HG03159 (cell line): ENCODE measurements around the gene ANAPC16.
A peak's percentile ranks its signal among the peaks of the same experiment; 100 is the strongest.
"Not testable (repeated sequence)": the region's sequence is repeated elsewhere in the genome, so short reads cannot be mapped to it uniquely, and the experiment has no call there.

Source experiments
- ATAC-seq: cut with Tn5 transposase; IDR thresholded peaks from one replicate; pipeline ENCODE4 v1.9.1; 2021; ENCODE audit warnings: mild to moderate bottlenecking, moderate library complexity; ENCODE audit not compliant: unreplicated experiment

ANAPC16 gene

GRCh38 chr10:72211381-72211780 is 4.4 kb upstream of the ANAPC16 start:
- ATAC-seq, result not testable (repeated sequence)

GRCh38 chr10:72211832-72212231 is 4.0 kb upstream of the ANAPC16 start:
- not testable (repeated sequence) for ATAC-seq

DNA sequence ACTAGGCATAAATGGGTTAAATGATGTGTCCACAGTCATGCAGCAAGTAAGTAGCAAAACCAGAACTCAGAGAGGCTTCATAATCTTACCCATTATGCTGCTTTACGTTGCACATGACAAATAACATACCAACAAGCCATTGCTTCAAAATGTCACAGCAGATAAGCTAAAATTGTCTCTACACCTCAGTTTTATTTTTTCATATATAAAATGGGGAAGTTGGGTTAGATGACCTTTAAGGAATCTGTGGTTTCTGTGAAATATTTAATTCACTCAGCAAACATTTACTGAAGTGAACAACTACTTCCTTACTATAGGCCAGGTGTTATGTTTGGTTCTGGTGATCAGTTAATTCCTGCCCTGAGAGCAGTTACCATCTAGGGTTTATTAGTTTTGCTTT is 2.5 kb downstream of the ANAPC16 start:
- peak; percentile 40 for ATAC-seq

- ATAC-seq, result no peak
Measured at GRCh38 chr10:72218726-72219125, 2.9 kb downstream of the ANAPC16 start.

DNA sequence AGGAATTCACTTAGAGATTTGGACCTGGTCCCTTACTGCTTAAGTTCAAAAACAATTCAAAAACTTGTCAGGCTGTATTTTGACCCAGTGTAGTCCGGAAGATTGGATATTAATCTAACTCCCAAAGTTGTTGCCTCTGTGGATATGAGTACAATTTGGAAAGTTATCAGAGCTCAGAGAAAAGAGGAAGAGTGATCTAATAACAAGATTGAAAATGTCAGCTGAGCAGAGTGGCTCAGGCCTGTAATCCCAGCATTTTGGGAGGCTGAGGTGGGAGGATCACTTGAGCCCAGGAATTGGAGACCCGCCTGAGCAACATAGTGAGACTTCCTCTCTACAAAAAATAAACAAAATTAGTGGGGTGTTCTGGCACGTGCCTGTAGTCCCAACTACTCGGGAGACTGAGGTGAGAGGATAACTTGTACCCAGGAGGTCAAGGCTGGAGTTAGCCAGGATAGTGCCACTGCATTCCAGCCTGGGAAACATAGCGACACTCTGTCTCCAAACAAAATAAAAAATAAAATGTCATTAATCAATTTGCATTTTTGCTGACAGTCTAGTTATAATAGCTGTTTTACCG is 3.5 kb downstream of the ANAPC16 start:
- ATAC-seq, result no peak

- no peak for ATAC-seq
Measured at GRCh38 chr10:72220637-72221036, 4.8 kb downstream of the ANAPC16 start.

DNA sequence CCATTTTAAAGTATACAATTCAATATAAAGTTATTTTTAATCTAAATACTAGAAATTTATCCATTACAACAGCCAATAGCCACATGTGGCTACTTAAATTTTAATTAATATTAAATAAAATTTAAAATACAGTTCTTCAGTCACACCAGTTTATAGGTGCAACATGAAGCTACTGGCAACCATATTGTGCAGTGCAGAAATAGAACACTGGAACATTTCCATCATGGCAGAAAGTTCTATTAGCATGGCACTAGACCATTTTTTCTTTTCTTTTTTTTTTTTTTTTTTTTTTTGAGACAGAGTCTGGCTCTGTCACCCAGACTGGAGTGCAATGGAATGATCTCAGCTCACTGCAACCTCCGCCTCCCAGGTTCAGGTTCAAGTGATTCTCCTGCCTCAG is 5.5 kb downstream of the ANAPC16 start:
- ATAC-seq, result no peak

GRCh38 chr10:72223743-72224101 is 7.9 kb downstream of the ANAPC16 start:
- ATAC-seq, result no peak

DNA sequence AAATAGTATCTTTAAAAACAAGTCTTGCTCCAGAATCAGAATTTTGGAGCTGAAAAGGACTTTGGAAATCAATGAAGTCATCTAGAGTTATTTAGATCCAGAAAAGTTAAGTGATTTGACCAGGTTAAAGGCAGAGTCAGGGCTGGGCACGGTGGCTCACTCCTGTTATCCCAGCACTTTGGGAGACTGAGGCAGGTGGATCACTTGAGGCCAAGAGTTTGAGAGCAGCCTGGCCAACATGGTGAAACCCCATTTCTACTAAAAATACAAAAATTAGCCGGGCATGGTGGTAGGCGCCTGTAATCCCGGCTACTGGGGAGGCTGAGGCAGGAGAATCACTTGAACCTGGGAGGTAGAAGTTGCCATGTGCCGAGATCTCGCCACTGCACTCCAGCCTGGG is 8.4 kb downstream of the ANAPC16 start:
- ATAC-seq, result not testable (repeated sequence)

DNA sequence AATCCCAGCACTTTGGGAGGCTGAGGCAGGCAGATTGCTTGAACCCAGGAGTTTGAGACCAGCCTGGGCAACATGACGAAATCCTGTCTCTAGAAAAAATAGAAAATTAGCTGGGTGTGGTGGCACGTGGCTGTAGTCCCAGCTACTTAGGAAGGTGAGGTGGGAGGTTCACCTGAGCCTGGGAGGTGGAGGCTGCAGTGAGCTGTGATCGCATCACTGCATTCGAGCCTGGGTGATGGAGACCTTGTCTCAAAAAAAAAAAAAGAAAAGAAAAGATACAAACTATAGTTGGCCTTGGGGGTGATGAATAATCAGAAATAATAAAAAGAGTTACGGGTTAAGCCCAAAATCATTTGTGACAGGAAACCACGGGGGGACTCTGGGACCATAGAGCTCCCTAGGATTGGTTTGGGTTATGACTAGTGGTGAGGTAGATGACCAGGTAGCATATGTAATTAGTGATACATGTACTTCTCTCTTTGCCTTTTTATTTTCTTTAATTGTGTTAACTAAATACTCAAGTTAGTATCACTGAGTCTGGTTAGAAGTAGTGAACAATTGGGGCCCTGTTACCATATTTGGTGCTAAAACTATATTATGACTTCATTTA is 10.7 kb downstream of the ANAPC16 start:
- ATAC-seq, result no peak

GRCh38 chr10:72227826-72228225 is 12.0 kb downstream of the ANAPC16 start:
- ATAC-seq, result no peak

GRCh38 chr10:72228318-72228751 is 12.5 kb downstream of the ANAPC16 start:
- no peak for ATAC-seq

- ATAC-seq, result no peak
Measured at GRCh38 chr10:72229261-72230251, 13.7 kb downstream of the ANAPC16 start.

DNA sequence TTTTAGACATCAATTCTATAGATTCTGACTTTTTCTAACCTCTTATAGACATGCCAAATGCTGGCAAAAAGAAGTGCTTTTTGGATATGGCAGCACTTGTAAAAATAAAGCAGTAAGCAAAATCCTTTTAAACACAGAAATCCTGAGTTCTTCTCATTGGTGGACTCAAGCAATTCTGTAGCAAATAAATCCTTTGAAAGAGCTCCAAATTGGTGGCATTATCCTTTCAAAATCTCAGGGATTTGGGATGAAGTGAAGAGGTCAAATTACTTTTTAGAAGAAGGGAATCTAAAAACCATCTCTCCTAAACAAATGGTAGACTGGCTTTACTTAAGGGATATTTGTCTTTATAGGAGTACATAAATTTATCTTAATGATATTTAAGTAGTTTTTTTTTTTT is 17.8 kb downstream of the ANAPC16 start:
- ATAC-seq, result no peak

- no peak for ATAC-seq
Measured at GRCh38 chr10:72234560-72235095, 18.8 kb downstream of the ANAPC16 start.

DNA sequence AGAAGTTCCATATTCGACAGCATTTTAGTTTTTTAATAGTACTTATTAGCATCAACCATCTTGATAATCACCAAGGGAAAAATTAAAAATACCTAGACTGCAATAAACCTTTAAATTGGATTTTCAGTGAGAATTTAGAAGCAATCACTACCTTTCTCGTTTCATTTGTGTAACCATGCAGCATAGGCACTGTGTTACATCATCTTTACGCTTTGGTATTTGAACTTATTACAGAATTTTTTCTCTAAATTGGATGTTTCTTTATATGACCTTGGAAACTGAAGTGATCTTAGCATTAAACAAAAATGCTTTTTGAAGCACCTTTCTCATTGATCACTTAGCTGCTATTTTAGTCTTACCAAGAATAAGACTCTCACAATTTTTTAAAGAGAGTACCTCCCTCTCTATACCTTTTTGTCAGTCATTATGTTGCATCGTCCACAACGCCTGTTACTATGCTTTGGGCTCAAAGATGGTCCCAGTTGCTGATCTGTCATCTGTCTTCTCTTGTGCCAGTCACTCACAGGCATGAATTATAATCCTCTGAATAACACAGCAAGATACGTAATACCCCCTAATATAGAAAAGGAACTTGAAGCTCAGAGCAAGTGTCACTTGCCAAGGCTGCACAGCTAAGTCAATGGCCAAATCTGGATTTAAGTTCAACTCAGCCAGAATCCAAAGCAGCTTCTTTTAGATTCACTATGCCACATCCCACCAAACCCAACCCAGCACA is 19.9 kb downstream of the ANAPC16 start:
- ATAC-seq, result no peak

DNA sequence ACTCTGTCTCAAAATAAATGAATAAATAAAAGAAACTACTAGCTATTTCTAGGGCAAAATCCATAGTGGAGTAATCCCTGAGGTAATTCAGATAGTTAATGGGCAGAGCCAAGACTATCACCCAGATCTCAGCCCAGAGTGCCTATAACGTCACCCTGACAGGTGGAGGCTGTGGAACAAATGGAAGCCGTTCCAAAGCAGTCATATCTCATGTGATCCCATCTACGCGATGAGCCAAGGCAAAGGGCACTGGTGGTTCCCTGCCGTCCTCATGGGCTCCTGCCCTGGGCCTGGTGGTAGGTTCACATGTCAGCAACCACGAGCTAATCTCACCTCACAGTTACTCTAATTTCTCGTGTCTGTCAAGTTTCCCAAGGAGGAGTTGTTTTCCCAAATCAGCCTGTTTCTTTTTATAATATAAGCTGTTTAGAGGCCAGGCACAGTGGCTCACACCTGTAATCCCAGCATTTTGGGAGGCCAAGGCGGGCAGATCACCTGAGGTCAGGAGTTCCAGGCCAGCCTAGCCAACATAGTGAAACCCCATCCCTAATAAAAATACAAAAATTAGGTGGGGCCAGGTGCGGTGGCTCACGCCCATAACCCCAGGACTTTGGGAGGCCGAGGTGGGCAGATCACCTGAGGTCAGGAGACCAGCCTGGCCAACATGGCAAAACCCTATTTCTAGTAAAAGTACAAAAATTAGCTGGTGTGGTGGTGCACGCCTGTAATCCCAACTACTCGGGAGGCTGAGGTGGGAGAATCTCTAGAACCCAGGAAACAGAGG is 22.8 kb downstream of the ANAPC16 start:
- ATAC-seq, result no peak

GRCh38 chr10:72239409-72239808 is 23.6 kb downstream of the ANAPC16 start:
- no peak for ATAC-seq

GRCh38 chr10:72240371-72240770 is 24.6 kb downstream of the ANAPC16 start:
- no peak for ATAC-seq

DNA sequence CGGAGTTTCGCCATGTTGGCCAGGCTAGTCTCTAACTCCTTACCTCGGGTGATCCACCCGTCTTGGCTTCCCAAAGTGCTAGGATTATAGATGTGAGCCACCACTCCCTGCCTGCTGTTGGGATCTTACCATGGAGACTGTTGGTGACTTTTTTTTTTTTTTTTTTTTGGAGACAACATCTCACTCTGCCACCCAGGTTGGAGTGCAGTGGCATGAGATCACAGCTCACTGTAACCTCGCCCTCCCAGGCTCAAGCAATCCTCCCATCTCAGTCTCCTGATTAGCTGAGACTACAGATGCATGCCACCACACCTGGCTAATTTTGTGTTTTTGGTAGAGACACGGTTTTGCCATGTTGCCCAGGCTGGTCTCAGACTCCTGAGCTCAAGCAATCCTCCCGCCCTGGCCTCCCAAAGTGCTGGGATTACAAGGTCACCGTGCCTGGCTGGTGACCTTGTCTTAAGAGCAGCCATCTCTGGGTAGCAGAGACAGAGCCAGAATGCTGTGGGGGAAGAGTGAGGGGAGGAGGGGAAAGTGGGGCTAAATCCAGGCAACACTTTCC is 26.0 kb downstream of the ANAPC16 start:
- ATAC-seq, result no peak
